Measurements from ENCODE around the gene SLC2A10.
A peak's percentile ranks its signal among the peaks of the same experiment; 100 is the strongest.
"Not testable (repeated sequence)": the region's sequence is repeated elsewhere in the genome, so short reads cannot be mapped to it uniquely, and the experiment has no call there.

Gene SLC2A10

DNA sequence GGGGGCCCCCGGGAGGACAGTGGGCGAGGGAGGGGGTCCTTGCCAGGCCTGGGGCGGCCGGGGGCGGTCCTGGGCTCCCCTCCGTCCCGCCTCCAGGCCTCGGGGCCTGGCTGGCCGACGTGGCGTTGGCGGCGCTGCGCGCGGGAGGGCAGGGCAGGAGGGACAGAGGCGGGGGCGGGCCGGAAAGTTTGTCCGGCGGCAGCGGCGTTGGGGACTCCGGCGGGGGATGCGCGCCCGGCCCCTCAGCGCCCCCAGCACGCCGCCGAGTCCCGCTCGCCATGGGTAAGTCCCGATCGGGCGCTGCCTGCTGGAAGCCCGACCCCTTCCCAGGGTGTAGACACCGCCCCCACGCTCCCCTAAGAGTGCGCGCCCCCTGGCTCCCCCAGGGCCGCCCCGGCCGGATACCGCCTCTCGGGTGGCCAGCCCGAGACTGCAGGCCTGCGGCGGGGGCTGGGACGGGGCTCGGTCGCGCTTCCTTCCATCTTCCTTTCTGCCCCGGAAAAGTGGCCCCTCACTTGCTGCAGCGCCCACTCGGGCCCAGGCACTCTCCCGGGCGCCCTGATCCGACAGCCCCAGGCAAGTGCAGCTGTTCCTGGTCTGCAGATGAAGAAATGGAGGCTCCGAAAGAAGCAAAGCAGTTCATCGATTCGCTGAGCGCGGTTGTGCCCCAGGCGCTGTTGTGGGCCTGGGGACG lies at the start of gene SLC2A10:
TSS of gene SLC2A10 (plus strand) at position 191 of the 694 bp plus-strand sequence. CDS start at position 279, 88 bp downstream.
- DNase-seq (ENCODE audit: low spot score): no peak

DNA sequence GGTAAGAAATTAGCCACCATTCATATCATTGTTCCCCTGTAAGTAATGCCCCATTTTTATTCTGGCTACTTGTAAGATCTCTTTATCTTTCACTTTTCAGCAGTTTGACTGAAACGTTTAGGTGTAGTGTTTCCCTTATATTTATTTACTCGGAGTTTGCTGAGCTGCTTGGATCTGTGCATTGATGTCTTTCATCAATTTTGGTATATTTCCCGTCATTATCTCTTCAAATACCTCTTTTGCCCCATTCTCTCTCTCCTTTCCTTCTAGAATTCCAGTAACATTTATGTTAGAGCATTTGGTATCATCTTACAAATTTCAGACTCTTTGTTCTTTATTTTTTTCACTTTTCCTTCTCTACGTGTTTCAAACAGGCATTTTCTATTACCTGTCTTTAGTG lies 49.0 kb upstream of the SLC2A10 start:
- DNase-seq (ENCODE audit: low spot score): no peak

DNA sequence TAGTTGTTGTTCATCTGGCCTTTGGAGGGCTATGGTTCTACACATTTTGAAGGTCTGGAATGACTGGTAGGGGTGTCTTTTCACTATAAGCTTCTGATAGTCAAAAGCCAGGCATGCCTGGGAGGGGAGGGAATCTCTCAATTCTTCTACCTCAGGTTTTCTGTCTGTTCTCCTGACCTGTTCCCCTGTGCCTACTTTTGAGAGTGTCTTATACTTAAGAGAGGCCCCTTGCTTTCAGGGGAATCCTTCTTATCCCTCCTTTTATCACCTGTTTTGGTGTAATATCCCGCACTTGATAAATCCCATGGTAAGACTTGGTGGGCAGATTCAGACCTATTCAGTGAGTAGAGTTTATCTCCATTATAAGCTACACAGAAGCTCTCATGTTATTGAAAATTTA lies 47.8 kb upstream of the SLC2A10 start:
- no peak for DNase-seq (ENCODE audit: low spot score)

DNA sequence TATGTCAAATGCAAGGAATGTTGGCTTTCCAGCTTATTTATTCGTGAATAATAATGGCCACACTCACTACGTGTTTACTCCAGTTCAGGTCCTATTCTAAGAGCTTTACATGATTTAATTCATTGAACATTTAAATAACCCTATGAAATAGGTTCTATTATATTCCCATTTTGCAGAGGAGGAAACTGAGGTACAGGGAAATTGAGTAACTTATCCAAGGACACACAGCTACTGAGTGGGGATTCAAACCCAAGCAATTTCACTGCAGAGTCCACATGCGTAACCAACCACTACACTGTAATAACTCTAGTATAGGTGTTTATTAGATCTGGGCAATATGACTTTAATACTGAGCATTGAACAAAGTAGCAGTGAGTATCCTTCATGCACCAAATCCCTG lies 45.9 kb upstream of the SLC2A10 start:
- no peak for DNase-seq (ENCODE audit: low spot score)

DNA sequence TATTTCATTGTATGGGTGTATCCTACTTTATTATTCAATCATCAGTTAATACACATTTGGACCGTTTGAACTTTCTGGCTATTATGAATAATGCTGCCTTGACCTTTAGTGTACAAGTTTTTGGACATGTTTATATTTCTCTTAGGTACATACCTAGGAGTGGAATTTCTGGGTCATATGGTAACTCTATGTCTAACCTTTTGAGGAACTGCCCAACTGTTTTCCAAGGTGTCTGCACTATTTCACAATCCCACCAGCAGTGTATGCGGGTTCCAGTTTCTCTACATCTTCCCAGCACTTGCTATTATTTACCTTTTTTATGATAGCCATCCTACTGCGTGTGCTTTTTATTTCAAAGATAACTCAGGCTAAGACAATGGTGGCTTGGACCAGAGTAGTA lies 43.8 kb upstream of the SLC2A10 start:
- DNase-seq (ENCODE audit: low spot score): no peak

DNA sequence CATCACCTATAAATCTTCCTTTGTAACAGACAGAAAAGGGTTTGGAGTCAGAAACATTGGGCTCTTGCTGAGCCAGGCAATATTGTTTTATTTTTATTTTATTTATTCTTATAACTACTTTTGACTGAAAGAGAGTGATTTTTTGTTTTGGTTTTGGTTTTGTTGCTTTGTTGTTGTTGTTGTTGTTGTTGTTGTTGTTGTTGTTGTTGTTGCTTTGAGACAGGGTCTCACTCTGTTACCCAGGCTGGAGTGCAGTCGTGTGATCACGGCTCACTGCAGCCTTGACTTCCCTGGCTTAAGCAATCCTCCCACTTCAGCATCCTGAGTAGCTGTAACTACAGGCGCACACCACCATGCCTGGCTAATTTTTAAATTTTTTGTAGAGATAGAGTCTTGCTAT lies 43.1 kb upstream of the SLC2A10 start:
- DNase-seq (ENCODE audit: low spot score): no peak

DNA sequence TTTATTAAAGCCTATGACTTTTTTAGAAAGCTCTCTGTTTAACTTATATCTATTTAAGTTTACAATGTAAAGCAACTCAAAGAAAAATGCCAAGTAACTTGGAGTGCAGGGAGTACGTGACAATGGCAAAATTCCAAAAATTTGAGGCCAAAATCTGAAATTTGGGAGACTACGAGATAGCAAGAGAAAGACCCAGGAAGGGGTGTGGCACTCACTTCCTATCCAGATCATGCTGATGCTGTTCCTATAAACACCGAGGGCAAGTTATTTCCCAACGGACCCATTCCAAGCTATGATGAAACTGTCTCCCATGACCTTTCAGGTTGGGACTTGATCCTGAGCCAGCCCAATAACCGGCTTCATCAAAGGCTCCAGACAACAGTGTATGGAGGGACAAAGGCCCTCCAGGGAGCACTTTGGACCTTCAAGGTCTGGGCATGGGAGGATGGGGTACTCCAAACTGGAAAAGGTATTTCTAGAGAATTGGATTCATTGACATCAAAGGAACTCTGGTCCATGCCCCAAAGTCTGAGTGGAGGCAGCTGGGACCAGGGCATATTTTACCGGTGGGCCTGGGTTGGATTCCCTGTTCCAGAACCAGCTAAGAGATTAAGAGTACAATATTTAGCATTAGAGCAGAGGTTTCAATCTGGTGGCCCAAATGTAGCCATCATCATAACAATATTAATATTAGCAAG lies 42.5 kb upstream of the SLC2A10 start:
- no peak for DNase-seq (ENCODE audit: low spot score)

DNA sequence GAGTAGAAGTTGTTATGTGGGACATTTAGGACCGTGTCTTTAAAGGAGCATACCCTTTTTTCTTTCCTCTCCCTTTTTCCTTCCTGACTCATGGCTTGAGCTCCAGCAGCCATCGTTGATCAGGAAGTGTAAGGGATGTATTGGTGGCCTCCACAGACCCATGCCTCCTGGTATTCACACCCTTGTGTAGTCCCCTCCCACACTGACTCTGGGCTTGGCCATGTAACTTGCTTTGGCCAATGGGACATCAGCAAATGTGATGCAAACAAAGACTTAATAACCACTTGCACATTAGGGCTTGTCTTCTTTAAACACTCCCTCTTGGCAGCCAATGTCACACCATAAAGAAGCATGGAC lies 39.2 kb upstream of the SLC2A10 start:
- no peak for DNase-seq (ENCODE audit: low spot score)

DNA sequence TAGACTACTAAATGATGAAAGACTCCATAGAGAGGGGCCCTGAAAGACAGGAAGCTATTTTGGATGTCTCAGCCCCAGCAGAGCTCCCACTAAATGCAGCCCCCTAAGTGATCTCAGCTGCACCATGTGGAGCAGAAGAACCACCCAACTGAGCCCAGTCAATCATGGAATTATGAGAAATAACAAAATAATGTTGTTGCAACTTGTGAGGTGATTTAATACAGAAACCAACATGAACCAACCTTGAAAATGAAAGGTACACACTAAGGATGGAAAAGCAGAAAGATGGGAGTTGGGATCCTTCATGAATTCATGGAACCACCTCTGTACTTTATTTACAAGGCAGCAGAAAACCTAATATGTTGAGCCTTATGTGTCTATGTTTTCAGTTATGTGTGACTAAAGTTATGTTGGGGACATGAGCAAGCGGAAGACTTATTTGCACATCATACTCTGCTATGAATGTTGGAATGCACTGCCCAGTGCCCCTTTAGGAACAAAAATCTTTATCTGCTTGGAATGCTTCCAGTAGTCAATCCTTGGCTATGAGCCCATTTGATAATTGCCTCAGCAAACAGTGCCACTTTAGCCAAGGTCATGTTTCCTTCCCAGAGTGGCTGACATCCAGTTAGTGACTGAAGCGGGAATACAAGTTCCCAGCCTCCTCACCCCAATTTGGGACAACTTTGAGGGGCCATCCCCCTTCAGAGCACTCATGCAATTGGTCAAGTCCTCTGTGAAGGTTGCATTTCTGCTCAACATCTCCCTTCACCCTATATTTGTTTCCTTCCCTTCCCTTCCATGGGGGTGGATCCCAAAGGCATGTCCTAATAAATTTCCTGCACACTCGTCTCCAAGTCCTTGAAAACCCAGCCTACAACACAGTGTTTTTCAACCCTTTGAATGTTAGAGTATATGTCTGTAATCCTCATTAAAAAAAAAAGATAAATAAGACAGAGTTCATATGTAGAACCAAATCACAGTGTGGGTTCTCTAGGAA lies 38.6 kb upstream of the SLC2A10 start:
- no peak for DNase-seq (ENCODE audit: low spot score)

DNA sequence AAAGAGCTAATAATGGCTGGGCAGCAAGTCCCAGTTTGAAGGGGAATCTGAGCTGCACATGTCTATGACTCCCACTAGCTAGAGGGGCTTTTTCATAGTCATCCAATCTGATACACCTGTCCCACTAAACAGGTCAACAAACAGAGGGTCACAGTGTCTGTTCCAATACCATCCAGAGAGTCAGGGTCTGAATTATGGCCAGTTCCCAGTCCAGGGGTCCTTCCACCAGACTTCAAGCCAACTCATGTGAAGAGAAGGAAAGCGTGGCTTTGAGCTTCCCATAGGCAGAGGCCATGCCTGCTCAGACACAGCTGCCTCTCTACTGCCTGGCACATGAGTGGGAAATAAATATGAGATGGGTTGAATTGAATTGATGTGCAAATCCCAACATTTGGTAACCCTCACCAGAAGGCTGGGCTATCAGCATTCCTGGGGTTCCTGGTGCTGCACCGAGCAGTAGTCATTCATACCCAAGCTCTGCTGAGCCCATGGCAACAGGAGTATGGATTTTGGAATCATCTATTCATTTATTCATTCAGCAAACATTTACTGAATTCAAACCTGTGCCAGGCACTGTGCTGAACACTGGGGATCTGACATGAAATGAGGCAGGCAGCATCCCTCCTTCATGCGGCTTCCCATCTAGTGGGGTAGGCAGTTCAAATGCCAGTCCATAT lies 37.4 kb upstream of the SLC2A10 start:
- no peak for DNase-seq (ENCODE audit: low spot score)

DNA sequence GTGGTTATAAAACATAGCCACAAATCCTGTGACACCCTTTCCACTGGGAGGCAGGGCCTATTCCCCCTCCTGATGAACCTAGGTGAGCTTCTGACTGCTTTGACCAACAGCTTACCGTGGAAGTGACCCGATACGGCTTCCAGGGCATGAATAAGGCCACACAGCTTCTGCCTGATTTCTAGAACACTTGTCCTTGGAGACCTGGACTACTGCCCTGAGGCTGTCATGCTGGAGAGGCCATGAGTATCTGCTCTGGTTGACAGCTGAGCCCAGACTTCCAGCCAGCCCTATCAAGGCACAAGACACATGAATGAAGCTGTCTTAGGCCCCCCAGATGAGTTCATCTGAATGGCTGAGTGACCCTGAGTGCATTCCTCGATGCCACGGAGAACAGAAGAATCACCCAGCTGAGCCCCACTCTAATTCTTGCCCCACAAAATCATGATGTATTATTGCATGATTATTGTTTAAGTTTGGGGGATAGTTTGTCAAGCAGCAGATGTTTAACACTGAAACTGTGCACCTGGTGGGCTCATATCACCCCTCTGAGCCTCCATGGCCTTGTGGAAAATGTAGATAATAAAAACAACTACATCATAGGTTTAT lies 36.8 kb upstream of the SLC2A10 start:
- DNase-seq (ENCODE audit: low spot score): no peak

DNA sequence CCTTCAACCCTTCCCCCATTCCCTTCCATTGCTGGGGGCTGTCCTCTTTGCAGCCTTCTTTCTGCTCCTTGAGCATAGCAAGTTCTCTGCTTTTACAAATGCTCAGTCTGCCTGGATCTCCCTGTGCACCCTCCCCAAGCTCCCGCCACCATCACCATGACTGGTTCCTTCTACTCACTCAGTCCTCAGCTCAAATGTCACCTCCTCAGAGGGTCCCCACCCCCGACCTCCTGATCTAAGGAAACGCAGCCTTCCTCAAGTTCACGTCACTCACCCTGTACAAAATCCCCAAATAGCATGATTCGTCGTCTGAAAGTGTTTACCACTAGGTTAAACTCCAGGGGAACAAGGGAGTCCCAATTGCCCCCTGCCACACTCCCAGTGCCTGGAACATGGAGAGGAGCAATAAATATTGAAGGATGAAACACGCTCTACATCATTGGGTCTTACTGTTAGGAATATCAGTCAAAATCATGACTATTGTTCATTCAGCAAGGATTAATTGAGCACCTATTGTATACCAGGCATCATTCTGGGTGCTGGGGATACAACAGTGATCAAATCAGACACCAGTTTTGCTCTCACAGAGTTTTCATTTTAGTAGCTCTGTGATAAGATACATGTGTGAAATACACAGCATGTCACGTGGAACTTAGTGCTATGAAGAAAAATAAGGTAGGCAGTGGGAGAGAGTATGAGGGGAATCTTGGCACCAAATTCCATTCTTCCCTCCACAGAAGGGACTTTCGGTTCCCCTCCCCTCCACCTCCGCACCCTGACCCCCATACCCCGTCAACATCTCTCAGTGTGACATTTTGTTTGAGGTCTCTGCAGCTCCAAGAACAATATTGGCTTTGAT lies 35.8 kb upstream of the SLC2A10 start:
- no peak for DNase-seq (ENCODE audit: low spot score)

DNA sequence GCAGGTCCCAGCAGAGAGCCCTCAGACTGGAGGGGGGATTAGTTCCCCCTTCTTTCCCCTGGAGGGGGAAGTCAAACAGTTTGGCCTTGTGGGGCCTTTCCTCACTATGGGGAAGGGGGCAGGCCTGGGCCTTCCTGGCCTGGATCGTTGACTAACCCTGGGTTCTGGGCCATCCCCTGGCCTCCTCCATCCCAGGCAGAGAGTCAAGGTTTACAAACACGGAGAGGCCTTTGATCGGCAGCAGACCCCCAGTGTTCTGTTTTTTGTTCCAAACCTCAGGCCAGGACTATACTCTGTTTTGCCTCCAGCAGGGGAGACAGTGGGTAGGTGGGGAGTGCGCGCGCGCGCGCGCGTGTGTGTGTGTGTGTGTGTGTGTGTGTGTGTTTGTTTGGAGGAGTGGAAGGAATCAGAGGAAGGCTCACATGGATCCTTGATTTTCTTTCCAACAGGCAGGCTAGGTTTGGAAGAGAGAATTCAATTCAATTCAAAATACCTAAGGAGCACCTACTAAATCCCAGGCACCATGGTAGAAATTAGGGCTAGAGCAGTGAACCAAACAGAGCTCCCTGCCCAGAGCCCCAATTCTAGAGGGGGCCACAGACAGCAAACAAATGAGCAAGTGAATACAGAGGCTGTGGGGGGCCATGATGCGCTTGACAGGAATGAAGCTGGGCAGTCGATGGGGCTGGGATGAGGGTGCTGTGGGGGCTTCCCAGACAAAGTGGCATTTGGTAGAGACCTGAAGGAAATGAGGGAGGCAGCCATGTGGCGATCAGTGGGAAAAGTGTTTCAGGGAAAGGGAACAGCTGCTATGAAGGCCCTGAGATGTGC lies 35.0 kb upstream of the SLC2A10 start:
- no peak for DNase-seq (ENCODE audit: low spot score)

DNA sequence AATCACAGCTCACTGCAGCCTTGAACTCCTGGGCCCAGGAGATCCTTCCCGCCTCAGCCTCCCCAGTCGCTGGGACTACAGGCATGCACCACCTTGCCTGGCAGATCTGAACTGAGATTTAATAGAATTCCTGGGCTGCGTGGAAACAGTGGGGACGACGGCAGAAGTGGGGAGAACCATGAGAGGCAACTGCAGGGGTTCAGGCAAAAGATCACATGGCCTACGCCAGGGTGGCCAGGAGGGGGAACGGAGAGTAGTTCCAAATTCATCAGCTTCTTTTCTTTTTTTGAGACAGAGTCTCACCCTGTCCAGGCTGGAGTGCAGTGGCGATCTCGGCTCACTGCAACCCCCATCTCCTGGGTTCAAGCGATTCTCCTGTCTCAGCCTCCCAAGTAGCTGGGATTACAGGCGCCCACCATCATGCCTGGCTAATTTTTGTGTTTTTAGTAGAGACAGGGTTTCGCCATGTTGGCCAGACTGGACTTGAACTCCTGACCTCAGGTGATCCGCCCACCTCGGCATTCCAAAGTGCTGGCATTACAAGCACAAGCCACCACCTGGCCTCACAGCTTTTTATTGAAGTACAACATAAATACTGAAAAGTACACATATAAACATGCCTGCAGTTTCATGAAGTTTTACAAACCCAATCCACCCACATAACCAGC lies 32.7 kb upstream of the SLC2A10 start:
- not testable (repeated sequence) for DNase-seq (ENCODE audit: low spot score)

DNA sequence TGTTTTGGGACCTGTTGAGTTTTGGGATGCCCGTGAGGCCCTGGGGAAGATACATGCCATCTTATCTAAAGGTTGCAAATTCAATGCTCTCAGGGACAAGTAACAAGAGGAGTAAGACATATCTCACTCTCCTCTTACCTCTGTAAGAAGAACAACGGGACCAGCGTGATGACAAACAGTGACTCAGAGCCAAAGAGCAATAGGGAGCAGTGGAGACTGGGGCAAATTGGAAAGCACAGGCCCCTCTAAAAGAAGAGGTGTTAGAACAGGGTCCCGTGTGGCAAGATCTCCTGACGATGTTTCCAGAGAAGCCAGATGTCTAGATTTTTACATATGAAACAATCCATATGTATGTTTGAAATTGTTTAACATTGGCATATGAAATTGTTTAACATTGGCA lies 31.8 kb upstream of the SLC2A10 start:
- DNase-seq (ENCODE audit: low spot score): no peak

DNA sequence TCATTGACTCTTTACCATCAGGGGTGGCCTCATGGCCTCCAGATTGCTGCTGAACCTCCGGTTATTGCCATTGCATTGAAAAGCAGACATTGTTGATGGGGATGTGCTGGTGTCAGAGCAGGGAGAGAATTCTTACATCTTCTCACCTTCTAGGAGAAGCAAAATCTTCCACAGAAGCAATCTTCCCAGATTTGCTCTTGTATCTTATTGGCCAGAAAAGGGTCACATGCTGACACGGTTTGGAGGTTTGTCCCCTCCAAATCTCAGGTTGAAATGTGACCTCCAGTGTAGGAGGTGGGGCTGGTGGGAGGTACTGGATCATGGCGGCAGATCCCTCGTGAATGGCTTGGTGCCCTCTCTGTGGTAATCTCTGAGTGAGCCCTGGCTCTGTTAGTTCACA lies 30.9 kb upstream of the SLC2A10 start:
- DNase-seq (ENCODE audit: low spot score): no peak

DNA sequence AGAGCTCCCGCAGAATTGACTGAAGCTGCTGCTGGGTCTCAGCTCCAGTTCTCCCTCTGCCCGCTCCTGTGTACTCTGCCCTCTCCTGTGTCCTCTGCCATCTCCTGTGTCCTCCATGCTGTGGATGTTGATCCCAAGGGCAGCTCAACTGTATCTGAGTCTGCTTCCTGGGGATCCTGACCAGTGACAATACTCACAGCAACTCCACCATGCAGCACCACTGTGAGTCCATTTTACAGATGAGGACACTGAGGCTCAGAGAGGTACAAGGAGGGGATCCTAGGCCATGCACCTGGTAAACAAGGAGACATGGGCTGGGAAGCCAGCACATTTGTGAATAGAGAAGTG lies 28.8 kb upstream of the SLC2A10 start:
- DNase-seq (ENCODE audit: low spot score): no peak

DNA sequence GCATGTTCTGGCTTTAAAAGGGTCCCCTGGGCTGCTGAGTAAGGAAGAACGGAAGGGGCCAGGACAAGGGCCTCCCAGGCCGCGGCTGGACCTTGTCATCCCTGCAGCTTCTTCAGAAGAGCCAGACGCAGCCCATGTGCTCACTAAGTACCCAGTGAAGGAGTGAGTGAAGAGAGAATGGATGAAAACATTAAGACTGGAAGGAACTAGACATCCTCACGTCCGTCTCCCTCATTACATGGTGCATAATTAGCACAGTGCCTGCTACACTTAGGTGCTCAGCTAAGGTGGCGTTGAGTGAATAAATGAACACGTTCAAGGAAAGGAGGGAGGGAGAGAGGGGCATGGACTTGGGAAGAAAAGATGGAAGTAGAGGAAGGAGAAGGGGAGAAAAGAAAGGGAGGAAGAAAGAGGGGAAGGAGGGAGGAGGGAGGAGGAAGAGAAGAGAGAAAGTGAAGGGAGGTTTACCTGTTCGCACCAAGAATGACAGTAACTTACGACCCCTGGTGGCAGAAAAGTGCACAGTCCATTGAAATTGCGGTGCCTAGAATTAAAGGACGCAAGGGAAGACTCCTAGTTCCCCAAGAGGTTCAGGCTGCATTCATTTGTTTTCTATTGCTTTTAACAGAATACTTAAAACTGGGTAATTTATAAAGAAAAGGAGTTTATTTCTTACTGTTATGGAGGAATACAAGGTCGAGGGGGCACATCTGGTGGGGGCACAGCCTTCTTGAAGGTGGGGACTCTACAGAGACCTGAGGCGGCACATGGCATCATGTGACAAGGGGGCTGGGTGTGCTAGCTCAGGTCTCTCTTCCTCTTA lies 28.2 kb upstream of the SLC2A10 start:
- peak; percentile 75 for DNase-seq (ENCODE audit: low spot score)
